Fibroblast of gingiva (primary cell): ENCODE data around the gene SPATA16.
"Not testable (repeated sequence)": the region's sequence is repeated elsewhere in the genome, so short reads cannot be mapped to it uniquely, and the experiment has no call there.

Source experiments
- DNase-seq: peaks from one replicate; pipeline ENCODE4 v3.0.0-alpha.2; 2011; ENCODE audit warnings: low read depth

SPATA16 gene

DNA sequence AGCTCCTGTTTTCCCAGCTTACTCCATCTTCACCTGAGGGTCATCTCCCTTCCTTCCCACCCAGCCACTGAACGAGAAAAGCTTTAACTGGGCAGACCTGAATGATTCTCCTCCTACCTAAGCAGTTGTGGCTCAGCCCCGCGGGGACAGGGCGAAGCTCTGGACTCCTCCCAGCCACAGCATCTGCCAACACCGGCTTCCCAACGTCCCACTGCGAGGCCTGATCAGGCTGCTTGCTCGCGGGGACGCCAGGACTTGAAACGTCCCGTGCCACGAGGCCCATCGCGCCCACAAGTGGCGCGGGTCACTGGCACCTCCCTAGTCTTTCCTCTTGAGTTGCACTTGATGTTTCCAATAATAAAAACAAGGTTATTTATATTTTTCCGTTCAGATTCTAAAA, at the start of gene SPATA16:
Gene SPATA16, minus strand, starts transcription at position 250 of the 400 bp plus-strand sequence. CDS start 23,504 bp downstream, outside the sequence.
- no peak for DNase-seq

DNA sequence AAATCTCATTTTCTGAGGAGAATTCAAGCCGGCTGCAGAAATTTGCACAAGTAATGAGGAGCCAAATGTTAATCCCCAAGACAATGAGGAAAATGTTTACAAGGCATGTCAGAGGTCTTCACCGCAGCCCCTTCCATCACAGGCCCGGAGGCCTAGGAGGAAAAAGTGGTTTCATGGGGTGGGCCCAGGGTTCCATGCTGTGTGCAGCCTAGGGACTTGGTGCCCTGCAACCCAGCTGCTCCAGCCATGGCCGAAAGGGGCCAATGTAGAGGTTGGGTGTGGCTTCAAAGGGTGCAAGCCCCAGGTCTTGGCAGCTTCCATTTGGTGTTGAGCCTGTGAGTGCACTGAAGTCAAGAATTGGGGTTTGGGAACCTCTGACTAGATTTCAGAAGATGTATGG, 42.0 kb upstream of the SPATA16 start:
- DNase-seq: not testable (repeated sequence)

GRCh38 chr3:173173652-173174051, 32.6 kb upstream of the SPATA16 start:
- no peak for DNase-seq

DNA sequence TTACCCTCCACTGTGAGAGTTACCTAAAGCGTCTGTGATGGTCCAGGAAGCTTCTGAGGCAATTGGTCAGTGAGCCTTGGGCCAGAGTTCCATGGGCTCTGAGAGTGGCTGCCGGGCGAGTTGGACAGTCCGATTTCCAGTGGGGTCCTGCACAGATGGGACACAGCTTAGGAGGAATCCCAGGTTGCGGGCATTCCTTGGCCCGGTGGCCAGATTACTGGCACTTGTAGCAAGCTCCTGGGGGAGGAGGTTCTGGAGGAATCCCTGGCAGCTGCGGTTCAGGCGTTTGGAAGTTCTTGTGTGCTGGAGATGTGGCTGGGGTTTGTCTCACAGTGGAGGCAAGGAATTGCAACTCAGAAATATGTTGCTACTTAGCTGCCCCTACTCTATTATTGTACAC, 18.1 kb upstream of the SPATA16 start:
- not testable (repeated sequence) for DNase-seq

DNA sequence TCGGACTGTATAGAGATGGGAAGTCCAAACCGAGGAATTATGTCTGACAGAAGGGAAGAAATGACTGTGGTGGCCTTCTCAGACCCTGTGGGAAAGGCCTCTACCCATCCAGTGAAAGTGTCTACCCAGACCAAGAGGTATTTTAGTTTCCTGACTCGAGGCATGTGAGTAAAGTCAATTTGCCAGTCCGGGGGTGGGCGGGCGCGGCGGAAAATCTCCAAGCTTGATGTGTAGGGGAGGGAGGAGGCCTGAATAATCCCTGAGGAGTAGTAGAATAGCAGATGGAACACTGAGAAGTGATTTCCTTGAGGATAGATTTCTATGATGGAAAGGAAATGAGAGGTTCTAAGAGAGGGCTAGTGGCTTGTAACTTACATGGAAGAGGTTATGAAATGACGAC, 15.5 kb upstream of the SPATA16 start:
- not testable (repeated sequence) for DNase-seq

- DNase-seq: no peak
These were observed 12.6 kb upstream of the SPATA16 start for GRCh38 chr3:173153631-173154030.

DNA sequence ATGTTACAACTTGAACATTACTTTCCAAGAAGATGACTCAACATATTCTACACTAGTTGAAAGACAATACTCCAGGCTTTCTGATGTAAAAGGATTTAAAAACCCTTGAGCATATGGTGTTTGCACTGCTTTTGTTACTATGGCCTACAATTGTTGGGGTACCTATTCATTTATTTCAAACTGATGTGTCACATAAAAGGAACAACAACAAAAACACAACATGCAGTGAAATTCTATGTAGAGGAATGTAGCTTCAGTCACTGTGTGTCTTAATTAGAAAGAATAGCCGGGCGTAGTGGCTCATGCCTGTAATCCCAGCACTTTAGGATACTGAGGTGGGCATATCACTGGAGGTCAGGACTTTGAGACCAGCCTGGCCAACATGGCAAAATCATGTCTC, 1.6 kb downstream of the SPATA16 start:
- DNase-seq: no peak

DNA sequence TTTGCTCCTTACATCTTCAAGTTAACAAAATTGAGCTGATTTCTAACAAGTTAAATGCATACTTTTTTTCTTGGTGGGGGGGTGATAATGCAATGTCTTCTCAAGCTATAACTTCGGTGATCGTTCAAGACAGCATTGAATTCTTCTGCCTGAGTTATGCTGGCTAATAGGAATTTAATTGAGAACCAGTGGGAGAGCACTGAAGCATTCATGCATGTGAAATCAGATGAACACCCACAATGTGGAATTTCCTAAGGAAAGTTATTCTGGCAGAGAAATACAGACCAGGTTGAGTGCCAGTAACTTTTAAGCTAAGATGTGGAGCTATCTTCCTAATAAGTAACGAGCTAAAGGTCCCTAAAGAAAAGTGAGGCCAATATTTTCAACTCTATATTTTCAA, 3.0 kb downstream of the SPATA16 start:
- DNase-seq: no peak

- DNase-seq: no peak
These were observed 6.0 kb downstream of the SPATA16 start for GRCh38 chr3:173135059-173135458.

GRCh38 chr3:173128633-173129032, 12.4 kb downstream of the SPATA16 start:
- DNase-seq: no peak

- DNase-seq: no peak
These were observed 29.7 kb downstream of the SPATA16 start for GRCh38 chr3:173111321-173111720.

DNA sequence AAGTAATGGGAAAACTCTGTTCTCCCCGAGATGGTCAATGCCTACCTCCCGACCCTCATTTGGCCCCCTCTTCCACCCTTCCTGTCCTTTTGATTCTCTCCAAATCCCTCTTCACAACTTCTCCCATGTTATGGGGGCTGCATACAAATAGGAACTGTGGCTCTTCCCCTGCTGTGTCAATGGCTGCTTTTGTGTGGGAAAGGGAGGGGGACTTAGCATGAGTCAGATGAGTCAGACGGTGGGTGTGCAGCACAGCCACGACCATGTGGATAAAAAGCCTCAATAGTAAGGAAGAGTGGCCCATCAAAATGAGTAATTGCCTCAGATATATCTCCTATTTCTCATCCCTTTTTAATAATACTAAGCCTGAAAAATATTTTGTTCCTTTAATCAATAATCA, 31.9 kb downstream of the SPATA16 start:
- no peak for DNase-seq

DNA sequence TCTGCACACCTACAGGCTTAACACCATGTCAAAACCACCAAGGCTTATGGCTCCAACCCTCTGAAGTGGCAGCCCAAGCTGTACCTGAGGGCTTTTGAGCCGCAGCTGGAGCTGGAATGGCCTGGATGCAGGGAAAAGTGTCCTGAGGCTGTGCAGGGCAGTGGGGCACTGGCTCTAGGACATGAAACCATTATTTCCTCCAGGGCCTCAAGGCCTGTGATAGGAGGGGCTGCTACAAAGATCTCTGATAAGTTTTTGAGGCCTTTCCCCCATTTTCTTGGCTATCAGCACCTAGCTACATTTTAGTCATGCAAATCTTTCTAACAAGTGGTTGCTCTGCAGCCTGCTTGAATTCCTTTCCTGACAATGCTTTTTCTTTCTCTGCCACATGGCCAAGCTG, 37.6 kb downstream of the SPATA16 start:
- DNase-seq: no peak

DNA sequence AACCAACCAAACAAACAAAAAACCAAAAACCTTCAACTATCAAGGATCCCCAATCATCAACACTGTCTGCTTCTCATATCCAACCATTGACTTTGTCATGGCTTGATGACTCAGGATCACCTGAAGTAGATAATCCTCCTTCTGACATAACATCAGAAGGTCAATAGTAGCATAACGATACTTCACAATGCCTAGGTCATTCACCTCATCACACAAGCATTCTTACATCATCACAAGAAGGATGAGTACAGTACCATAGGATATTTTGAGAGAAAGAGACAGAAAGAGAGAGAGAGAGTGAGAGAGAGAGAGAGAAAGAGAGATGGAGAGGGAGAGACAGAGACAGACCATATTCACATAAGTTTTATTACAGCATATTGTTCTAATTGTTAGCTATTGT, 42.1 kb downstream of the SPATA16 start:
- DNase-seq: no peak

DNA sequence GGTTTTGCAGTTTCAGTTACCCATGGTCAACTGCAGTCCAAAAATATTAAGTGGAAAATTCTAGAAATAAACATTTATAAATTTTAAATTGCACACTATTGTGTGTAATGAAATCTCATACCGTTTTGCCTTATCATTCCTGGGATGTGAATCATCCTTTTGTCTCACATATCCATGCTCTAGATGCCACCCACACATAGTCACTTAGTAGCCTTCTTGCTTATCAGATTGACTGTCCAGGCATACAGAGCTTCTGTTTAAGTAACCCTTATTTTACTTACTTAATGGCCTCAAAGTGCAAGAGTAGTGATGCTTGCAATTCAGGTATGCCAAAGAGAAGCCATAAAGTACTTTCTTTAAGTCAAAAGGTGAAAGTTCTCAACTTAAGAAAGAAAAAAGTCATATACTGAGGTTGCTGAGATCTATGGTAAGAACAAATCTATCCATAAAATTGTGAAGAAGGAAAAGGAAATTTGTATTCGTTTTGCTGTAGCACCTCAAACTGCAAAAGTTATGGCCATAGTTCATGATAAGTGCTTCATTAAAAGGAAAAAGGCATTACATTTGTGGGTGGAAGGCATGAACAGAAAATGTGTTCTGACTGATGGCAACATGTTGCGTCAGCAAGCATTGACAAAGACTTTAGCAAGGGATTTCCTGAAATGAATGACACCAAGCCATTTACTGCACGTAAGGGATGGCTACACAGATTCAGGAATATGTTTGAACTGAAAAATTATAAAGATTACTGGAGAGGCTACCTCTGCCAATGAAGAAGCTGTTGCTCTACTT, 43.8 kb downstream of the SPATA16 start:
- DNase-seq: no peak

GRCh38 chr3:173096140-173096539, 44.9 kb downstream of the SPATA16 start:
- no peak for DNase-seq

DNA sequence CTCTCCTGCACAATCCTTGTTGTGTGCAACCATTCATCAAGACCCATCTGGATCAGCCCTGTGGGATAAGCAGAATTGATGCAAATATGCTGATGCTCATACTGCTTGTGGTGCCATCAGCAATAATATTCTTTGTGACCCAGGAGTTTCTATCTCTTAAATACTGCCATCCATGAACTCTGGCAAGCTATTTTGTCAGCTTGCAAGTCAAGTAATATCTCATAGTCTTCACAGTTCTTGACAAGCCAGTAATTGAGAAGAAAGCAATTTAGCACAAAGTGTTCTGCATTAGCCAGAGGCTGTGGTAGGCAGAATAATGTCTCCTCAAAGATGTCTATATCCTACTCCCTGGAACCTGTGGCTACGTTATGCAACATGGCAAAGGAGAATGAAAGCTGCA, 49.0 kb downstream of the SPATA16 start:
- DNase-seq: no peak

GRCh38 chr3:173090492-173090891, 50.5 kb downstream of the SPATA16 start:
- DNase-seq: no peak

DNA sequence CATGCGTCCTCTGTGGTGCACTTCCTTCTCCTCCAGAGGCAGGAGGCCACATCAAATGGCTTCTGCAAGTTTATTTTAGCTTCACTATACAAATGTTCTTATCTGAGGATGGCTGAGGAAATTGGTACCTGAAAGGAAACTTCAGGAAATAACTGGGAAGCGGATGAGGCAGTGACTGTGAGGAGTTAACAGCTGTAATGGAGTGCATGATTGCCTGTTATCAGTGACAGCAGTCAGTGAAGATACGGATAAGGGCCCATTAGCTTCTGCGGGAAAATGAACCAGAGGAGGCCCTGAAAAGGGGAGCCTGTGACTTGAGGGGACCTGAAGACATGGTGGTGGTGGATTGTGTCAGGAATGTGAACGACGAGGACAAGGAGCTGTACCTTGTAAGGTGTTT, 51.8 kb downstream of the SPATA16 start:
- no peak for DNase-seq

DNA sequence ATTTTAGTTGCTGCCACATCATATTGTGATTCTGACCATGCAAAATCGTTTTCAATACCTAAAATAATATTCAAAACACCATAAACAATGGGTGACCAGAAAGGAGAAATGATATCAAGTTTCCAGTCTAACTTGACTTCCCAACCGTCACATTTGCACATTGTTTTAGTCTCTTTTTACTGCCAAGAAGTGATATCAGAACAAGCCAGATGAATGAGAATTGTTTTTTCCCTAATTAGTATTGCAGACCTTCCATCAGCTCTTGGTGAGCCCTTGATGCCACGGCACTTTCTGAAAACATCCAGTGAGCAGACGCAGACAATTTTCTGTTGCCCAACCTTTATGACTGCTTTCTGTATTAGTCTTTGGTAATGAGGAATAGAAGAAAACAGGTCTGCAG, 62.5 kb downstream of the SPATA16 start:
- no peak for DNase-seq

DNA sequence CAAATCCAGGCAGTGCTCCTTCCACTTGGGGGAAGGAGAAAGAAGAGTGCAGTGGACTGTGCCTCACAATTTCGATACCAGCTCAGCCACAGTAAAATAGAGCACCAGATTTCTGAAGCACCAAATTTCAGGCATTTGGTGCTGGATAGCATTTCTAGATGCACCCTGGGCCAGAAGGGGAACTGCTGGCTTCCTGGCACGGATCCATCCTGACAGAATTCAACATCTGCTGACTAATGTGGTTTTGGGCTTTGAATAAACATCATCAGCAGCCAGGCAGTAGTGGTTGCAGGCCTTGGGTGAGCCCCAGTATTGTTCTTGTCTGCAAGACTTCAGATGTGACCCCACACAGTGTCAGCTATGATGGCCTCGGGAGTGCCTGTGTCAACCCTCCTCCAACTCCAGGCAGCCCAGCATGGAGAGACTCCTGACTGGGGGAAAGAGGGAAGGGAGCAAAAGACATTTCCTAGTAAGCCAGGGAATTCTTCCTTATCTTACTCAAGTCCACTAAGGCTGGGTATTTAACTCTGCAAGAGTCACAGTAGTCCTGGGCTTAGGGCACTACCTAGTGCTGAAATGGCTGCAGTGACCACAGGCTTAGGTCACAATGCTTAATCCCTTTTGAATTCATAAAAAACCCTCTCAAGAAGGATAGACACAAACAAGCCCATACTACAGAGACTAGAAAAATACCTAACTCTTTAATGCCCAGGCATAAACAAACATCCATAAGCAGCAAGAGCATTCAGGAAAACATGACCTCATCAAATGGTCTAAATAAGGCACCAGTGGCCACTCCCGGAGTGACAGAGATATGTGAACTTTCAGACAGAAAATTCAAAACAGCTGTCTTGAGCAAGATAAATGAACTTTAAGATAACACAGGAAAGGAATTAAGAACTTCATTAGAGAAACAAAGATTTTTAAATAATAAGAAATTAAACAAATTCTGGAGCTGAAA, 74.7 kb downstream of the SPATA16 start:
- DNase-seq: peak; percentile 48

DNA sequence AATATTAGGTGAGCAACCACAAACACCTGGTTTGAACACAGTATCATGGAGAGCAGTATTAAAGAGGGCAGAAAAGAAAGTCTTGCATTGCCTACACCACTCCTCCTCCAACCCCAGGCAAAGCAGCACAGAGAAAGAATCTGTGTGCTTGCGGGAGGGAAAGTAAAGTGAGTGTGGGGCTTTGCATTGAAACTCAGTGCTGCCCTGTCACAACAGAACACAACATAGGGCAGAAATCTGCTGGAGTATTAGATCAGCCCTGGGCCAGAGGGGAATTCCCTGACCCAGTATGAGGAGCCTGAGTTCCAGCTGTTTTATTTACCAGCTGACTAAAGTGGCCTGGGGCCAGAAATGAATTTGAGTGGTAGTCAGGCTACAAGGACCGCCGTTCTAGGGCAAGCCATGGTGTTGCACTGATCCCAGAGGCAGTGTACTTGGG, 75.5 kb downstream of the SPATA16 start:
- DNase-seq: peak; percentile 10

DNA sequence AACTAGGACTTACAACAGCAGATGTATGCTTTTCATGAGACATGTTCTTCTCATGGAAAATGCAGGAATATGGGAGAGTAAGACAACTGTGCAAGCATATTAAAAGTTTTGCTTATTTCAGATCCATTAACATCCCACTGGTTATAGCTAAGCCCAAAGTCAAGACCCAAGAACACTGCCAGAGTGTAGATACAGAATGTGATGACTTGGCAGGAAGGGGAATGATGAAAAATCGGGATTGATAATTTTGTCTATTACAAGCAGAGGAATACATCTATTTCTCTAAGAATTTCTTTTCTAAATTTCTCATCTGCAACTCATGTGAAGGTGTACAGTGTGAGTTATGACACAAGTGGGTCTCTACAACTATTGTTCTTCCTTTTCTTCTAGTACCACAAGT, 76.4 kb downstream of the SPATA16 start:
- no peak for DNase-seq
